Fibroblast of skin of abdomen (primary cell): ENCODE data around the gene BTBD1.

ENCODE experiments used
- DNase-seq: peaks from one replicate; pipeline ENCODE4 v3.0.0-alpha.2; 2013

BTBD1 gene

DNA sequence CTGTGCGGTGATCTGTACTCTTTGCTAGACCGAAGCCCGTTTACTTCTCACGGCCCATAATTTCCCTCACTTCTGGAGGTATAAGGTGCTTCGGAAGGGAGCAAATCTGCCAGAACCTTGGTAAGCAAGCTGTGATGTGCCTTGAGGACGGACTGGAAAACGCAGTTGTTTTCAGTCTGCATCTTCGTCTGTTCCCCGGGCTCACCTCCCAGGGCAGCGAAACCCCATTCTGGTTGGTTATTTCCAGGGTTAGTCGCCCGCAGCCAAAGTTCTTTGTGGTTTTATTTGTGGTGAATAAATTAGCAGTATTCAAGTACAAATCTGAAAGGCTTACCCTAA is 80.6 kb downstream of the BTBD1 start:
- no peak for DNase-seq

DNA sequence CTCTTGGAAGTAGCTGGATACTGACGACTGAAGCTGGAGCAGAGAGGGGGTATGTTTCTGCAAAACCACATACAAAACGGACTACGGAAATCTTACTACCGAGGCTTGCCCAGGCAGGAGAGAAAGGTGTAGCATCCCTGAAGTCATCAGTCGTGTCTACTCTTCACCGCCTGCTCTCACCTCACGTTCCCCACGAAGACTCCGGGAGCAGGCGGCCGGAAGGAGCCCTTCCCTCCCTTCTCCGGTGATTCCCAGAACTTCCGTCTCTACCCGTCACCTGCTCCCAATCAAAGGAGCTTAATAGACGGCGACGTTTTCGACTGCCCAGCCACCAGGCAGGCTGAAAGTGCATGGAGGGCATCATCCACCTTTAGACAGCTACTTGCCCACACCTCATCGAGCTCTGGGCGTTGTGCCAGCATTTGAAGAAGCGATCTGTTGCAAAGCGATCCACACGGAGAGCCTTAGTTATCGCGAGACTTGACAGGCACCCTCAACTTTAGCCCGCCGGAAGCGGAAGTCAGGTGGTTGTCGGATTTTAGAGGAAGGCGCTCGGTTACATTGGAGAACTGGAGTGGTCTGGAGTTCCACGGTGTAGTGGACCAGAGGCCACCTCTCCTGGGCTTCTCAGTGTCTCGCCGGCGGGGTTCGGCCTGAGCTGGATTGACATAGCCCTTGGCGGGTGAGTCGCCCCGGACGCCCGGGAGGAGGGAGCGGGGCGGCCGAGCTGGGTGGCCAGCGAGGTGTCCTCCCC is 81.2 kb downstream of the BTBD1 start, which contains the start of gene RAMAC:
Gene RAMAC (plus strand): TSS at position 523 of the 754 bp plus-strand sequence. CDS start 2,809 bp downstream, outside the sequence.
- DNase-seq = peak; percentile 96

DNA sequence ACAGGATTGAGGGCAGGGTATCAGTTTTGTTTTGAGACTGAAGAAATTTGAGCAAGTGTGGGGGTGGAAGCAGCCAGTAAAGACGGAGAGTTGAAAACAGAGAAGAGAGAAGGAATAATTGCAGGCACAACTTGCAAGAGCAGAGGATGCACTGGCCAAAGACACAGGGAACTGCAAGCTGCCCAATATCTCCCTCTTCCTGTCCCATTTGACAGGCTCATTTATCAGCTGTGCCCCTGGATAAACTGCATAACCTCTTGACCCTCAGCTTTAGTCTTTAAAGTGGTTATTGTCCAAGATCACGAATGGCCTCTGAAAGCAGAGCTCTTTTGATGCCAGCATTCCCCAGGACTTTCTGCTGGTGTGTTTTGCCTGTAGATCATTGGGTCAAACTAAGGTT is 86.1 kb downstream of the BTBD1 start:
- DNase-seq = no peak

DNA sequence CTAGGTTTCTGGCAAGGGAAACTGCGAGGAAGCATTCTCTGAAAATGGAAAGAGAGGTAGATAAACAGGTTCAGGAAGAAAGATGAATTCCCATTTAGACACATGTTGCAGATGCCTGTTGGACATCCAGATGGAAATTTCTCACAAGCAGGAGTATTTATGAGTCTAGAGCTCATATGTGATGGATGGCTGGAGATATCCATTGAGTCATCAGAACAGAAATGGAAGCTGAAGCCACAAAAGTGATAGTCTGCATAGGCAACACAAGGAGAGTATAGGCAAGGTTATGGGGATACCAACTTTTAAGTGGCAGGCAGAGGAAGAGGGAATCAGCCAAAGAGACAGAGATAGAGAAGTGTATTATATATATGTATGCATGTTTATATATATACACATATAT is 87.3 kb downstream of the BTBD1 start:
- DNase-seq = no peak

DNA sequence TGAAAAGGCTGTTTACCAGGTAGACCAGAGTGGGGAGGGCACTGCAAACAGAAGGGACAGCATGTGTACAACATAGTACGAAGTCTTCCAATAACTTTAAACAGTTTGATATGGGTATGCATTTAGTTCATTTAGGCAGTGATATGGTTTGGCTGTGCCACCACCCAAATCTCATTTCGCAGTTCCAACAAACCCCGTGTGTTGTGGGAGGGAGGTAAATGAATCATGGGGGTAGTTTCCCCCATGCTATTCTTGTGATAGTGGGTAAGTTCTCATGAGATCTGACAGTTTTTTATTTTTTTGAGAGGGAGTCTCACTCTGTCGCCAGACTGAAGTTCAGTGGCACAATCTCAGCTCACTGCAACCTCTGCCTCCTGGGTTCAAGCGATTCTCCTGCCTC is 88.6 kb downstream of the BTBD1 start:
- DNase-seq = no peak

DNA sequence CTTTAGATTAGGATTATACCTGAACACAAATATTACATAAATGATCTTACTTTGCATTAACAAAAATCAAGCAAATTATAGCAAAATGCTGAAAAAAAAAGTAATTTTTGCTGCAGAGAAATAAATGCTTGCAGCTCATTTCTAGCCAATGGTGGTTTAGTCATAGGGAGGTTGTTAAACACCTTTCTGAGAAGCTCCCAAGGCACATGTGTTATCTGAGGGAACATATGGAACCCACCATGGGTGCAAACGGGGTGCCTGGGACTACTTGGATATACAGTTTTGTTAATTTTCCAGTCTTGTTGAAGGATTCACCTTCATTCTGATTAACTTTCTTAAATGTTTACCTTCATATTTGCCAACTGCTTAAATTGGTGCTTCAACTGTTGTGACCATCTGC is 90.0 kb downstream of the BTBD1 start:
- no peak for DNase-seq

DNA sequence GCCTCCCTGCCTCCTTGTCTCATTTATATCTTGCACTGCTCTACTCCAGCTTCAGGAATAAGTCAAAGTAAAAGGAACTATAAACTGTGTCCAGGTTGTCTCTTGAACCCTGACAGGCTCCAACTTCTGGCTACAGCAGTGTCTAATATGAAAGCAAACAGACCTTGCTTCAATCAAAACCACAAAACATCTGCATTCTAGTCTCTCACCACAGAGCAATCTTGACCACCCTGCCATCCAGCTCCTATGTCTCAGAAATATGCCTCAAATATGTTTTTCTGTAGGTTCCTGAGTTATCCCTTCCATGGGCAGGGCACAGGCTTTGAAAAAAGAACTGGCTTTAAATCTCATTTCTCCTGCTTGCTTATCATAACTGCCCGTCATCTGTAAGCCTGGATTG is 94.1 kb downstream of the BTBD1 start:
- DNase-seq = no peak

DNA sequence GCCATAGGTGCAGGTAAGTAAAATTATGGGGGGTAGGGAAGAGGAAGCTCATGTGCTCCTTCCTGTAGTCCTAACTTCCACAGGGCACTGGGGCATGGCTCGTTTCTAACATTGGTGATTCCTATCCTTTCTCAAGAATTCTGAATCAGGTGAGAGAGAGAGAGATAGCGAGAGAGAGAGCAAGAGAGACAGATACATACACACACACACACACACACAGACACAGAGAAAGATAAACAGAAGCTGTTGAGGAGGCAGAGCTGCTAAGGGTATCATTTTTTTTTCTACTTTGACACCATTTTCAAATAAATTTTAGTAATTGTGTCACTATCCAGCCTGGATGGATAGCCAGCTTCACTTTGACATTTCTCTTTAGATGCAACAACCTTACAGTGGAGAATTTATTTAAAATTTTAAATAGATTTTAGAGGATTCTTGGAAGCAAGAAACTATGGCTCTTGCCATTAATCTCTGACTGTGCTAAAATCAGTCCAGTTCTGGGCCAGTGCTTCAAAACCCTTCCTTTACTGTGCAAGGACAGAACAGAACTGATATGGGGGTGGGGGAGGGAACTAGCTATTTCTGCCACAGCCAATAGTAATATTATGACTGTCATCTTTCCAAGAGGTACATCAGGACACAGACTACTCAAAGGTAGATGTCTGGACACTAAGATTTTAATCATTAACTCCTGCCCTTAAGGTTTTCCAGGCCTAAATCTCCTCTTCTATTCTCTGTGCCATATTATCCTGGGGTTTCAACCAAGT is 95.7 kb downstream of the BTBD1 start:
- no peak for DNase-seq

DNA sequence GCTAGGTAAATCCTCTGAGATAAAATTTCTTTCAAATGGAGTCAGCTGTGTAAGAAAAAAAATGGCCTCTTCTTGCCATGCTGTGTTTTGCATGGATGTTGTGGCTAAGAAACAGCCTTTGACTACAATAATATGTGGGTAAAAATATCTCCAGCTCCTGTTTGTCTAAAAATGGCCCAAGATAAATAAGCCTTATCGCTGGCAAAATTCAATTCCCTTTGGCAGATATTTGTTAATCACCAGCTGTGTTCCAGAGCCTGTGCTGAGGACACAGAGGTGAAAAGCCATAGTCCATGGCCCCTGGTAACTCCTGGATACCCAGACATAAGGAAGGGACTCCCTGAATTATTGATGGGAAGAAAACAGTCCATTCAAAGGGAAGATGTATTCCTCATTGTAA is 96.4 kb downstream of the BTBD1 start:
- DNase-seq = no peak

DNA sequence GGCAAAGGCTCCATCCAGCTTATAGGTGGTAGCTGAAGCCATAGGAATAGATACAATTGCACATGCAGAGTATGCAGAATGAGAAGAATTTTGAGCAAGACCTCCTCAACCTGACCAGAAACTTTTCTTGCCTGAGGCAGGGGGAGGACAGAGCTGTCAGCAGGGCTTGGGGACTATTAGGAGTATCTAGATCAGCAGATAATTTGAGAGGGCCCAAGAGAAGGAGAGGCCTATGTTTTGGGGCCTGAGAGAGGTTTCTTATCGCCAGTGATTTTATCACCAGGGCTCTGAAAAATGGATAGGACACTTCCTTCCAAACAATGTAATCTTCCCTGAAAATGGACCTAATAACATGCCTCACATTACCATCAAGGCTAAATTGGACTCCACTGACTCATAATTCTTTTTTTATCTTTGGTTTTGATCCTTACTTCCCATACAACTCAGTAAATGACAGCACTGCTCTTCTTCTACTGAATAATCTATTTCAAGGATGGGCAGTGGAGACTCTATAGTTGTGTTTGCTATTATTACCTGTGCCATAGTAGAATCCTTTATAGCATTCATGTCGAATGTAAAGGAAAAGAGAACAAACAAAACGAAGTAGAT is 96.9 kb downstream of the BTBD1 start:
- DNase-seq = no peak

DNA sequence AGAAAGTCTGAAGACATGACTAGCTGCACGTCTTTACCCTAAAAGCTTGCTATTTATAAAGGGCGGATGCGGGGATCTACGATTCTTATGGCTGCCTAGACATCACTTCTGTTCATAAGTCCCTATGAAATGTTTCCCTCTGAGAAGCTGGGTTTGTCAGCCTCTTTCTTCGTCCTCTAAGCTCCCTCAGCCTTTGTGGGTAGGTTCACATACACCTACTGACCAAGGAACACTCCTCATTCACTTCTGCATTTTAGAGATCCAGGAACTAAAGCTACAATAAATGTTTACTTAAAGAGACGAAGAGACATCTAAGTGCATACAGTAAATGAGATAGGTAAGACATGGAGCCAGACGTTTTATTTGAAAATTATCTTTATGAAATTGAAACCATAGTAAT is 97.7 kb downstream of the BTBD1 start:
- no peak for DNase-seq

DNA sequence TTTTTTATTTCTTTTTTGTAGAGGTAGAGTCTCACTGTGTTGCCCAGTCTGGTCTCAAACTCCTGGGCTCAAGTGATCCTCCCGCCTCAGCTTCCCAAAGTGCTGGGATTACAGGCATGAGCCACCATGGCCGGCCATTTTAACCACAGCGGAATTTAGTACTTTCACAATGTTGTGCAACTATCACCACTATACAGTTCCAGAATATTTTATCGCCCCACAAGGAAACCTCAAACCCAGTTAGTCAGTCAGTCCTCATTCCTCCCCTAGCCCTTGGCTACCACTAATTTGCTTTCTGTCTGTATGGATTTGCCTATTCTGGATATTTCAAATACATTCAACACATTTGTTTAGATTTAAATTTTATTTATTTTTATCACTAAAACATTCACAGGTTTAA is 99.0 kb downstream of the BTBD1 start:
- peak; percentile 73 for DNase-seq

DNA sequence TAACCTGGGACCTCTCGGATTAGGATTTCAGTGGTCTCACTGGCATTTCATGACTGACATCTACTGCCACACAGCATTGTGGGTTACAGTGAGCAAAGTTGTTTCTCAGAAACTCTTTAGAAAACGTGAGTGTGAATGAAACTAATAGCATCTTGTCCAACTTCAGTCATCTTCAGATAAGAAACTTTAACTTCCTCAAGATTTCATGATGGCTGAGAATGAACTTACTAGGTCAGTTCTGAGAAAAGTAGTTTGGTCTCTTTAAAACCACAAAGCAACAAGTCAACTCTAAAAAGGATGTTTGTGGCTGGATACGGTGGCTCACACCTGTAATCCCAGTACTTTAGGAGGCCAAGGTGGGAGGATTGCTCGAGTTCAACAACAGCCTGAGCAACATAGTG is 100.4 kb downstream of the BTBD1 start:
- no peak for DNase-seq
